Testis (tissue), 2 donors: ENCODE results near the gene RETN.

Source experiments
- POLR2A ChIP-seq: fragments of 450-650 bp; IDR thresholded peaks from one replicate; pipeline ENCODE4 v1.6.1; 2017; ENCODE audit warnings: antibody characterized with exemption, mild to moderate bottlenecking, moderate library complexity
- TF ChIP-seq, protein P1 (sequence below), 3 experiments: fragments of 450-650 bp in 2 of 3; fragments of 200-600 bp in 1 of 3; sonication (generic) in 1 of 3; IDR thresholded peaks; one replicate each; pipeline ENCODE4 v1.5.1; 2016 to 2019; ENCODE audit warnings: antibody characterized with exemption in 3 of 3, mild to moderate bottlenecking in 2 of 3, moderate library complexity in 1 of 3

GRCh38 chr19:7661744-7662538, 6.9 kb upstream of the RETN start:
- no peak for TF ChIP-seq POLR2A
- TF ChIP-seq, protein P1, sequence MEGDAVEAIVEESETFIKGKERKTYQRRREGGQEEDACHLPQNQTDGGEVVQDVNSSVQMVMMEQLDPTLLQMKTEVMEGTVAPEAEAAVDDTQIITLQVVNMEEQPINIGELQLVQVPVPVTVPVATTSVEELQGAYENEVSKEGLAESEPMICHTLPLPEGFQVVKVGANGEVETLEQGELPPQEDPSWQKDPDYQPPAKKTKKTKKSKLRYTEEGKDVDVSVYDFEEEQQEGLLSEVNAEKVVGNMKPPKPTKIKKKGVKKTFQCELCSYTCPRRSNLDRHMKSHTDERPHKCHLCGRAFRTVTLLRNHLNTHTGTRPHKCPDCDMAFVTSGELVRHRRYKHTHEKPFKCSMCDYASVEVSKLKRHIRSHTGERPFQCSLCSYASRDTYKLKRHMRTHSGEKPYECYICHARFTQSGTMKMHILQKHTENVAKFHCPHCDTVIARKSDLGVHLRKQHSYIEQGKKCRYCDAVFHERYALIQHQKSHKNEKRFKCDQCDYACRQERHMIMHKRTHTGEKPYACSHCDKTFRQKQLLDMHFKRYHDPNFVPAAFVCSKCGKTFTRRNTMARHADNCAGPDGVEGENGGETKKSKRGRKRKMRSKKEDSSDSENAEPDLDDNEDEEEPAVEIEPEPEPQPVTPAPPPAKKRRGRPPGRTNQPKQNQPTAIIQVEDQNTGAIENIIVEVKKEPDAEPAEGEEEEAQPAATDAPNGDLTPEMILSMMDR (IDR thresholded peaks at IDR 0.05) = no peak
